Neural cell (in vitro differentiated cells): ENCODE results near the gene NOG. TPM values are rescaled to one million over a fixed set of nuclear protein-coding genes. Genes with fewer than 3 reads are reported as not detected.

ENCODE experiments used
- H2AFZ ChIP-seq: fragments of 200-600, 300-800 bp; sonication (generic), shearing (Covaris generic); 2 replicates; pipeline ENCODE4 v1.6.0; 2014; ENCODE audit warnings: low read depth, mild to moderate bottlenecking, antibody characterized with exemption, low read length, moderate library complexity
- H3F3A ChIP-seq: fragments of 200-600 bp; shearing (Covaris generic); 2 replicates; pipeline ENCODE4 v1.6.1; 2016; ENCODE audit warnings: mild to moderate bottlenecking, moderate library complexity, mixed read lengths, antibody characterized with exemption, low read length; ENCODE audit not compliant: insufficient read depth, poor library complexity, severe bottlenecking
- H3K27ac ChIP-seq: fragments of 200-600, 300-800 bp; sonication (generic), shearing (Covaris generic); 2 replicates; pipeline ENCODE4 v1.5.1; 2014; ENCODE audit warnings: mild to moderate bottlenecking, low read length, moderate library complexity
- H3K27me3 ChIP-seq: fragments of 300-800, 200-600 bp; sonication (generic), shearing (Covaris generic); 2 replicates; pipeline ENCODE4 v1.6.0; 2014; ENCODE audit warnings: mild to moderate bottlenecking, low read depth, low read length, moderate library complexity; ENCODE audit not compliant: insufficient read depth
- H3K36me3 ChIP-seq: fragments of 300-800, 200-600 bp; sonication (generic), shearing (Covaris generic); 2 replicates; pipeline ENCODE4 v1.5.1; 2014; ENCODE audit warnings: mild to moderate bottlenecking, antibody characterized with exemption, low read length, moderate library complexity; ENCODE audit not compliant: insufficient read depth
- H3K4me2 ChIP-seq: fragments of 300-800, 200-600 bp; sonication (generic), shearing (Covaris generic); 2 replicates; pipeline ENCODE4 v1.6.0; 2014; ENCODE audit warnings: mild to moderate bottlenecking, low read length
- H3K4me3 ChIP-seq: fragments of 300-800, 200-600 bp; sonication (generic), shearing (Covaris generic); 2 replicates; pipeline ENCODE4 v1.5.1; 2014; ENCODE audit warnings: mild to moderate bottlenecking, low read length, moderate library complexity
- H3K79me2 ChIP-seq: fragments of 200-600 bp; shearing (Covaris generic); replicated peaks from 2 replicates; pipeline ENCODE4 v1.6.0; 2014; ENCODE audit warnings: mild to moderate bottlenecking, low read length, moderate library complexity; ENCODE audit not compliant: insufficient read depth
- H3K9ac ChIP-seq: fragments of 300-800, 200-600 bp; sonication (generic), shearing (Covaris generic); 2 replicates; pipeline ENCODE4 v1.6.1; 2016; ENCODE audit warnings: mild to moderate bottlenecking, low read length, mixed read lengths
- H3K9me2 ChIP-seq: fragments of 200-600 bp; shearing (Covaris generic); 2 replicates; pipeline ENCODE4 v1.6.1; 2016; ENCODE audit warnings: mild to moderate bottlenecking, low read length, mixed read lengths; ENCODE audit not compliant: insufficient read depth
- H3K9me3 ChIP-seq: fragments of 200-600, 300-800 bp; sonication (generic), shearing (Covaris generic); 2 replicates; pipeline ENCODE4 v1.6.1; 2016; ENCODE audit warnings: mild to moderate bottlenecking, mixed run types, low read length, moderate library complexity, mixed read lengths
- H4K20me1 ChIP-seq: fragments of 200-600 bp; shearing (Covaris generic); 2 replicates; pipeline ENCODE4 v1.6.1; 2016; ENCODE audit warnings: mild to moderate bottlenecking, mixed run types; ENCODE audit not compliant: insufficient read depth
- CTCF ChIP-seq: fragments of 450-650 bp; IDR thresholded peaks from 2 replicates; pipeline ENCODE4 v1.5.1; 2014; ENCODE audit warnings: antibody characterized with exemption, mild to moderate bottlenecking, moderate library complexity; ENCODE audit not compliant: poor library complexity, severe bottlenecking
- EP300 ChIP-seq: fragments of 450-650 bp; conservative IDR thresholded peaks from 2 replicates; pipeline ENCODE4 v1.6.1; 2014; ENCODE audit warnings: antibody characterized with exemption, mild to moderate bottlenecking, moderate library complexity; ENCODE audit not compliant: poor library complexity, severe bottlenecking
- EZH2 ChIP-seq: fragments of 200-600, 300-800 bp; shearing (Covaris generic), sonication (generic); IDR thresholded peaks from 2 replicates; pipeline ENCODE4 v1.6.1; 2014; ENCODE audit warnings: antibody characterized with exemption, low read length, borderline replicate concordance, mild to moderate bottlenecking; ENCODE audit not compliant: insufficient read depth, poor library complexity, severe bottlenecking
- MXI1 ChIP-seq: fragments of 450-650 bp; conservative IDR thresholded peaks from 2 replicates; pipeline ENCODE4 v1.6.1; 2014; ENCODE audit warnings: antibody characterized with exemption, mild to moderate bottlenecking; ENCODE audit not compliant: poor library complexity, severe bottlenecking
- POLR2AphosphoS5 ChIP-seq: IDR thresholded peaks from 2 replicates; pipeline ENCODE4 v1.6.1; 2012
- RAD21 ChIP-seq: fragments of 450-650 bp; conservative IDR thresholded peaks from 2 replicates; pipeline ENCODE4 v1.6.1; 2014; ENCODE audit warnings: antibody characterized with exemption, mild to moderate bottlenecking, moderate library complexity
- REST ChIP-seq: IDR thresholded peaks from 2 replicates; pipeline ENCODE4 v1.6.1; 2012; ENCODE audit warnings: borderline replicate concordance
- SMC3 ChIP-seq: fragments of 450-650 bp; conservative IDR thresholded peaks from 2 replicates; pipeline ENCODE4 v1.6.1; 2014; ENCODE audit warnings: antibody characterized with exemption, mild to moderate bottlenecking, moderate library complexity; ENCODE audit not compliant: poor library complexity
- TAF1 ChIP-seq: IDR thresholded peaks from 2 replicates; pipeline ENCODE4 v1.6.1; 2012; ENCODE audit warnings: low read depth
- polyA plus RNA-seq: library from polyadenylated mRNA; depleted of rRNA; stranded (reverse); fragments of >200 nt; gene quantifications from 2 replicates; pipeline ENCODE4 v1.2.3, GENCODE V29; 2014

The NOG gene
- polyA plus RNA-seq, 1 donor from 2014 or later = 0.82 TPM

GRCh38 chr17:56545930-56546329 is 47.6 kb upstream of the NOG start:
- H3K4me3 ChIP-seq = no peak overlapping the region
- H2AFZ ChIP-seq = no peak overlapping the region
- H3K9me2 ChIP-seq = no peaks in the 10 kb centered on the region
- no peaks in the 10 kb centered on the region for H3K9me3 ChIP-seq
- no peaks in the 10 kb centered on the region for H3F3A ChIP-seq
- H3K4me2 ChIP-seq = no peak overlapping the region
- H3K27me3 ChIP-seq = no peaks in the 10 kb centered on the region
- H3K36me3 ChIP-seq = no peaks in the 10 kb centered on the region
- no peak overlapping the region for H3K27ac ChIP-seq
- no peaks in the 10 kb centered on the region for H3K79me2 ChIP-seq
- H3K9ac ChIP-seq = no peak overlapping the region
- H4K20me1 ChIP-seq = no peaks in the 10 kb centered on the region
- TF ChIP-seq EZH2 = no peak
- no peak for TF ChIP-seq EP300
- no peak for TF ChIP-seq SMC3
- no peak for TF ChIP-seq REST
- no peak for TF ChIP-seq TAF1
- no peak for TF ChIP-seq CTCF
- no peak for TF ChIP-seq MXI1
- no peak for TF ChIP-seq RAD21
- no peak for TF ChIP-seq POLR2AphosphoS5

GRCh38 chr17:56548661-56549060 is 44.8 kb upstream of the NOG start:
- Histone ChIP-seq H3K36me3 (no peaks in the 10 kb centered on the region), H3K4me3 (no peak overlapping the region), H4K20me1 (no peaks in the 10 kb centered on the region), H2AFZ (no peak overlapping the region), H3K9ac (no peak overlapping the region), H3K27ac (no peak overlapping the region), H3K79me2 (no peaks in the 10 kb centered on the region), H3F3A (no peaks in the 10 kb centered on the region), H3K9me3 (no peaks in the 10 kb centered on the region), H3K9me2 (no peaks in the 10 kb centered on the region), H3K4me2 (no peak overlapping the region), H3K27me3 (no peaks in the 10 kb centered on the region)
- no peak for TF ChIP-seq SMC3
- no peak for TF ChIP-seq RAD21
- no peak for TF ChIP-seq MXI1
- TF ChIP-seq CTCF = no peak
- no peak for TF ChIP-seq TAF1
- TF ChIP-seq POLR2AphosphoS5 = no peak
- no peak for TF ChIP-seq EP300
- no peak for TF ChIP-seq REST
- no peak for TF ChIP-seq EZH2
